OCI-LY1 (cell line): Measurements from ENCODE around the gene ZFP92.

Source experiments
- EZH2 ChIP-seq: fragments of 200-600 bp; sonication (generic), shearing (Covaris generic); IDR thresholded peaks from 2 replicates; pipeline ENCODE4 v1.8.0; 2017; ENCODE audit warnings: borderline replicate concordance, mixed run types, mild to moderate bottlenecking, antibody characterized with exemption, low read length, moderate library complexity, mixed read lengths
- TF ChIP-seq, protein P1 (sequence below): fragments of 200-600 bp; sonication (generic), shearing (Covaris generic); IDR thresholded peaks from 2 replicates; pipeline ENCODE4 v1.5.1; 2017; ENCODE audit warnings: mild to moderate bottlenecking, antibody characterized with exemption, low read length, moderate library complexity, mixed read lengths

DNA sequence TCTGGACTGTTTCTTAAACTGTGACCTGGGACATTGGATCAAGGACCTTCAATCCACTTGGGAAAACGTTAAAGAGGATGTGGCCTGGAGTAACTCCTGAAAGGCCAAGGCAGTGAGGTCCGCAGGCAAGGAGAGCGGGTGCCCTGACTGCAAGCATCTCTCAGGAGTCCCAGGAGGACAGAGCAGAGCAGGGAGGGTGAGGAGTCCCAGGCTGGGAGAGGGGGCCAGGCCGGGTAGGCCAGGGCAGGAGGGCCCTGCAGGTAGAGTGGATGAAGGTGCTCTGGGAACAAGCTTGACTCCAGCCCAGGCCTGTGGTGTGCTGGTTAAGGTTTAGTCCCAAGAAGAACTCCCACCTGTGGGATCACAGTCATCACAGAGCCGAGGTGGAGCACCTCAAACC, 23.9 kb upstream of the ZFP92 start:
- TF ChIP-seq, protein P1, sequence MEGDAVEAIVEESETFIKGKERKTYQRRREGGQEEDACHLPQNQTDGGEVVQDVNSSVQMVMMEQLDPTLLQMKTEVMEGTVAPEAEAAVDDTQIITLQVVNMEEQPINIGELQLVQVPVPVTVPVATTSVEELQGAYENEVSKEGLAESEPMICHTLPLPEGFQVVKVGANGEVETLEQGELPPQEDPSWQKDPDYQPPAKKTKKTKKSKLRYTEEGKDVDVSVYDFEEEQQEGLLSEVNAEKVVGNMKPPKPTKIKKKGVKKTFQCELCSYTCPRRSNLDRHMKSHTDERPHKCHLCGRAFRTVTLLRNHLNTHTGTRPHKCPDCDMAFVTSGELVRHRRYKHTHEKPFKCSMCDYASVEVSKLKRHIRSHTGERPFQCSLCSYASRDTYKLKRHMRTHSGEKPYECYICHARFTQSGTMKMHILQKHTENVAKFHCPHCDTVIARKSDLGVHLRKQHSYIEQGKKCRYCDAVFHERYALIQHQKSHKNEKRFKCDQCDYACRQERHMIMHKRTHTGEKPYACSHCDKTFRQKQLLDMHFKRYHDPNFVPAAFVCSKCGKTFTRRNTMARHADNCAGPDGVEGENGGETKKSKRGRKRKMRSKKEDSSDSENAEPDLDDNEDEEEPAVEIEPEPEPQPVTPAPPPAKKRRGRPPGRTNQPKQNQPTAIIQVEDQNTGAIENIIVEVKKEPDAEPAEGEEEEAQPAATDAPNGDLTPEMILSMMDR, result no peak
- no peak for TF ChIP-seq EZH2
